Panc1 (cell line): ENCODE results near the gene IRF8. TPM values are rescaled to one million over a fixed set of nuclear protein-coding genes. Genes with fewer than 3 reads are reported as not detected.

Source experiments
- ATAC-seq: fragments of 200-7000 bp; cut with Tn5 transposase; 2 replicates; pipeline ENCODE4 v1.9.1; 2020; ENCODE audit warnings: mild to moderate bottlenecking, moderate library complexity
- BruUV-seq: library from RNA; stranded (reverse); fragments of 400-500 nt; replicated peaks from 2 replicates; lab custom pipeline; 2021; lab: Mats Ljungman, UMichigan
- CTCF ChIA-PET: fragments of 300-600 bp; sonication (Branson Sonifier 250); formaldehyde crosslinking; loops from one replicate; lab custom pipeline; 2022; ENCODE audit warnings: antibody characterized with exemption; lab: Charles Lee
- POLR2A ChIA-PET: fragments of 300-600 bp; sonication (Branson Sonifier 250); formaldehyde crosslinking; loops from one replicate; lab custom pipeline; 2022; ENCODE audit warnings: antibody characterized with exemption; lab: Charles Lee
- DNase-seq: peaks from one replicate; pipeline ENCODE4 v3.0.0-alpha.2; 2010; ENCODE audit warnings: low read depth, low spot score
- H3K27ac ChIP-seq: 2 replicates; pipeline ENCODE4 v1.5.1; 2011; ENCODE audit warnings: mild to moderate bottlenecking, low read length, inconsistent platforms
- H3K27me3 ChIP-seq: fragments of 200-500 bp; sonication (Bioruptor generic); 2 replicates; pipeline ENCODE4 v1.6.0; 2014; ENCODE audit warnings: low read length, inconsistent platforms; ENCODE audit not compliant: control insufficient read depth, insufficient read depth
- H3K36me3 ChIP-seq: fragments of 200-500 bp; sonication (Bioruptor generic); 2 replicates; pipeline ENCODE4 v1.5.1; 2014; ENCODE audit warnings: inconsistent platforms, mild to moderate bottlenecking, low read length, moderate library complexity; ENCODE audit not compliant: control insufficient read depth, insufficient read depth
- H3K4me1 ChIP-seq: 2 replicates; pipeline ENCODE4 v1.5.1; 2011; ENCODE audit warnings: inconsistent platforms, mild to moderate bottlenecking, low read length, moderate library complexity; ENCODE audit not compliant: control insufficient read depth, insufficient read depth
- H3K4me3 ChIP-seq, 2 experiments: 2 replicates each; pipeline ENCODE4 v1.5.1; 2011 to 2012; ENCODE audit warnings: low read depth in 2 of 2, low read length in 2 of 2, mild to moderate bottlenecking in 2 of 2, inconsistent platforms in 1 of 2, moderate library complexity in 1 of 2
- H3K9me3 ChIP-seq: fragments of 200-500 bp; sonication (Bioruptor generic); 2 replicates; pipeline ENCODE4 v1.5.1; 2014; ENCODE audit warnings: low read depth, mild to moderate bottlenecking, inconsistent platforms, low read length, moderate library complexity; ENCODE audit not compliant: control insufficient read depth, insufficient read depth
- CTCF ChIP-seq: fragments of 450-650 bp; IDR thresholded peaks from 2 replicates; pipeline ENCODE4 v1.5.1; 2017; ENCODE audit warnings: mild to moderate bottlenecking
- POLR2AphosphoS5 ChIP-seq: IDR thresholded peaks from 2 replicates; pipeline ENCODE4 v1.6.1; 2012; ENCODE audit warnings: mild to moderate bottlenecking, low read depth, low read length, moderate library complexity
- SIN3A ChIP-seq: IDR thresholded peaks from 2 replicates; pipeline ENCODE4 v1.6.1; 2012; ENCODE audit warnings: low read depth, mild to moderate bottlenecking, low read length, moderate library complexity, borderline replicate concordance; ENCODE audit not compliant: insufficient read depth
- TCF7L2 ChIP-seq: IDR thresholded peaks from 2 replicates; pipeline ENCODE4 v1.6.1; 2011; ENCODE audit warnings: mild to moderate bottlenecking, low read depth, low read length, inconsistent platforms
- in situ Hi-C: cut with HindIII; loops from 2 replicates; pipeline ENCODE4 v1.10.0; 2016; ENCODE audit warnings: low sequenced_read_pairs, low pct_unique_long_range_greater_than_20kb
- intact Hi-C: fragments of 100-400 bp; cut with micrococcal nuclease; formaldehyde crosslinking; loops from one replicate; pipeline ENCODE4 v1.10.0; 2022; ENCODE audit not compliant: unreplicated experiment
- total RNA-seq: library from RNA; stranded (reverse); gene quantifications from one replicate; pipeline ENCODE4 v1.2.1, GENCODE V29; 2021; ENCODE audit not compliant: unreplicated experiment
- TF ChIP-seq, protein P1 (sequence below), 2 experiments: IDR thresholded peaks; 2 replicates each; pipeline ENCODE4 v1.6.1; 2011 to 2012; ENCODE audit warnings: low read depth in 2 of 2, control low read depth in 1 of 2, low read length in 1 of 2, mild to moderate bottlenecking in 1 of 2, moderate library complexity in 1 of 2; ENCODE audit not compliant: insufficient read depth in 1 of 2

The IRF8 gene
- total RNA-seq, 1 experiment from 2014 or later, result 0.62 TPM

DNA sequence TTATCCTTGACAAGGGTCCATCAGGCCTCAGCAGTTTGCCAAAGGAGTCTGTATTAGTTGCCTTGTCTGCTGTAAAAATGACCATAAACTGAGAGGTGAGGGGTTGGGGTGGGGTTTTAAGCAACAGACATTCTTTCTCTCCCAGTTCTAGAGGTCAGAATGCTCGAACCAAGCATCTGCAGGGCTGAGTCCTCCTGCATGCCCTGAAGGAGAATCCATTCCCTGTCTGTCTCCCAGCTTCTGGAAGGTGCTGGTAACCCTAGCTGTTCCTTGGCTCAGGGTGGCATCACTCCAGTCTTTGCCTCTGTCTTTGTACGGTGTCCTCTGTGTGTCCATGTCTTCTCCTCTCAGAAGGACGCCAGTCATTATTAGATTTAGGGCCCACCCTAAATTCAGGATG is 17.5 kb upstream of the IRF8 start:
- no peaks in the 10 kb centered on the region for H3K36me3 ChIP-seq
- DNase-seq (no peak), ATAC-seq (no peak)
- TF ChIP-seq CTCF, result no peak
- ChIA-PET POLR2A (no interaction called here), CTCF (no interaction called here)
- intact Hi-C loops, result no loop called here
- in situ Hi-C loops, result no loop called here
- no peak overlapping the region for H3K4me3 ChIP-seq
- peaks cover 6% of the 10 kb centered on the region for H3K27me3 ChIP-seq
- H3K9me3 ChIP-seq, result no peaks in the 10 kb centered on the region
- no peaks in the 10 kb centered on the region for H3K4me1 ChIP-seq
- H3K27ac ChIP-seq, result no peak overlapping the region
- BruUV-seq, result no TSS peak

- Histone ChIP-seq H3K9me3 (no peaks in the 10 kb centered on the region), H3K27ac (no peak overlapping the region), H3K4me3 (no peak overlapping the region), H3K27me3 (peaks cover 9% of the 10 kb centered on the region), H3K36me3 (no peaks in the 10 kb centered on the region), H3K4me1 (no peaks in the 10 kb centered on the region)
- intact Hi-C loops (no loop called here), in situ Hi-C loops (no loop called here)
- ATAC-seq (no peak), DNase-seq (no peak)
- BruUV-seq, result no TSS peak
- CTCF ChIA-PET, result interaction anchor here (1.1 kb wide), 1 partner anchor 12 kb away, joined by 3 read pairs; no protein-coding TSS in a partner anchor
- TF ChIP-seq, protein P1, sequence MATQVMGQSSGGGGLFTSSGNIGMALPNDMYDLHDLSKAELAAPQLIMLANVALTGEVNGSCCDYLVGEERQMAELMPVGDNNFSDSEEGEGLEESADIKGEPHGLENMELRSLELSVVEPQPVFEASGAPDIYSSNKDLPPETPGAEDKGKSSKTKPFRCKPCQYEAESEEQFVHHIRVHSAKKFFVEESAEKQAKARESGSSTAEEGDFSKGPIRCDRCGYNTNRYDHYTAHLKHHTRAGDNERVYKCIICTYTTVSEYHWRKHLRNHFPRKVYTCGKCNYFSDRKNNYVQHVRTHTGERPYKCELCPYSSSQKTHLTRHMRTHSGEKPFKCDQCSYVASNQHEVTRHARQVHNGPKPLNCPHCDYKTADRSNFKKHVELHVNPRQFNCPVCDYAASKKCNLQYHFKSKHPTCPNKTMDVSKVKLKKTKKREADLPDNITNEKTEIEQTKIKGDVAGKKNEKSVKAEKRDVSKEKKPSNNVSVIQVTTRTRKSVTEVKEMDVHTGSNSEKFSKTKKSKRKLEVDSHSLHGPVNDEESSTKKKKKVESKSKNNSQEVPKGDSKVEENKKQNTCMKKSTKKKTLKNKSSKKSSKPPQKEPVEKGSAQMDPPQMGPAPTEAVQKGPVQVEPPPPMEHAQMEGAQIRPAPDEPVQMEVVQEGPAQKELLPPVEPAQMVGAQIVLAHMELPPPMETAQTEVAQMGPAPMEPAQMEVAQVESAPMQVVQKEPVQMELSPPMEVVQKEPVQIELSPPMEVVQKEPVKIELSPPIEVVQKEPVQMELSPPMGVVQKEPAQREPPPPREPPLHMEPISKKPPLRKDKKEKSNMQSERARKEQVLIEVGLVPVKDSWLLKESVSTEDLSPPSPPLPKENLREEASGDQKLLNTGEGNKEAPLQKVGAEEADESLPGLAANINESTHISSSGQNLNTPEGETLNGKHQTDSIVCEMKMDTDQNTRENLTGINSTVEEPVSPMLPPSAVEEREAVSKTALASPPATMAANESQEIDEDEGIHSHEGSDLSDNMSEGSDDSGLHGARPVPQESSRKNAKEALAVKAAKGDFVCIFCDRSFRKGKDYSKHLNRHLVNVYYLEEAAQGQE (IDR thresholded peaks at IDR 0.05; ENCODE audit: insufficient read depth in 1 of 2, low read depth in 2 of 2, low read length in 1 of 2), result no peak
- TF ChIP-seq CTCF, result no peak
- no peak for TF ChIP-seq SIN3A
- TF ChIP-seq POLR2AphosphoS5, result no peak
- TF ChIP-seq TCF7L2, result no peak
- POLR2A ChIA-PET, result no interaction called here
Measured at GRCh38 chr16:85882181-85882810, 16.7 kb upstream of the IRF8 start.
